ENCODE measurements around the gene NPHP4. TPM values are rescaled to one million over a fixed set of nuclear protein-coding genes. Genes with fewer than 3 reads are reported as not detected.

Gene NPHP4
- total RNA-seq, 6 experiments from 2014 or later, result 1.5 to 6.0 (median 2.0) TPM

DNA sequence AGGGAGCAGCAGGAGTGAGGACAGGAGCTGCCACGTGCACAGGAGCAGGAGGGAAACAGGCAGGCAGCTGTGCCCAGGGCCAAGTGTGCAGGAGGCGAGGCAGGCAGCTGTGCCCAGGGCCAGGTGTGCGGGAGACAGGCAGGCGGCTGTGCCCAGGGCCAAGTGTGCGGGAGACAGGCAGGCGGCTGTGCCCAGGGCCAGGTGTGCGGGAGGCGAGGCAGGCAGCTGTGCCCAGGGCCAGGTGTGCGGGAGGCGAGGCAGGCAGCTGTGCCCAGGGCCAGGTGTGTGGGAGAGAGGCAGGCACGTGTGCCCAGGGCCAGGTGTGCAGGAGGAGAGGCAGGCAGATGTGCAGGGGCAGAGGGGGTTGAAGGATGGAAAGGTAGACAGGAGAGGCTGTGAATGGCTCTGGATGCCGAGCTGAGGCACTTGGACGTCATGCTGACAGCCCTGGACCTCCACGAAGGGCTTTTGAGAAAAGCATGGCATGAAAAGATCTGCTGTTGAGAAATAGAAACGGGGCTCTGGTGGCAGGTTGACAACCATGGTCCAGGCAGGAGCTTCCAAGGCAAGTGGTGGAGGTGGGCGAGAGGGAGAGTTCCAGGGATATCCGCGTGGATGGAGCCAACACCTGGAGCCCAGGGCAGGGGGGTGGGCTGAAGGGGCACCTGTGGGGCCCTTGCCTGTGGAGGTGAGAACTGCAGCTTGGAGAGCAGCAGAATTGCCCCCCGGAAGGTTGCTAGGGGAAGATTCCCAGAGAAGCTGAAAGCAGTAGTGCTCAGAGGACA is 19.1 kb upstream of the NPHP4 start:
- TF ChIP-seq, protein P1, sequence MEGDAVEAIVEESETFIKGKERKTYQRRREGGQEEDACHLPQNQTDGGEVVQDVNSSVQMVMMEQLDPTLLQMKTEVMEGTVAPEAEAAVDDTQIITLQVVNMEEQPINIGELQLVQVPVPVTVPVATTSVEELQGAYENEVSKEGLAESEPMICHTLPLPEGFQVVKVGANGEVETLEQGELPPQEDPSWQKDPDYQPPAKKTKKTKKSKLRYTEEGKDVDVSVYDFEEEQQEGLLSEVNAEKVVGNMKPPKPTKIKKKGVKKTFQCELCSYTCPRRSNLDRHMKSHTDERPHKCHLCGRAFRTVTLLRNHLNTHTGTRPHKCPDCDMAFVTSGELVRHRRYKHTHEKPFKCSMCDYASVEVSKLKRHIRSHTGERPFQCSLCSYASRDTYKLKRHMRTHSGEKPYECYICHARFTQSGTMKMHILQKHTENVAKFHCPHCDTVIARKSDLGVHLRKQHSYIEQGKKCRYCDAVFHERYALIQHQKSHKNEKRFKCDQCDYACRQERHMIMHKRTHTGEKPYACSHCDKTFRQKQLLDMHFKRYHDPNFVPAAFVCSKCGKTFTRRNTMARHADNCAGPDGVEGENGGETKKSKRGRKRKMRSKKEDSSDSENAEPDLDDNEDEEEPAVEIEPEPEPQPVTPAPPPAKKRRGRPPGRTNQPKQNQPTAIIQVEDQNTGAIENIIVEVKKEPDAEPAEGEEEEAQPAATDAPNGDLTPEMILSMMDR (IDR thresholded peaks at IDR 0.05), result no peak
- TF ChIP-seq POLR2A (IDR thresholded peaks at IDR 0.05), result no peak
- Histone ChIP-seq H3K4me3 (no peak overlapping the region), H3K9me3 (no peaks in the 10 kb centered on the region), H3K27me3 (no peaks in the 10 kb centered on the region), H3K36me3 (no peaks in the 10 kb centered on the region), H3K27ac (no peak overlapping the region), H3K4me1 (no peaks in the 10 kb centered on the region)
- no peak for ATAC-seq
- 72% methylated on average over 8 of the region's 19 CpGs for WGBS (ENCODE audit: insufficient coverage, low coverage, low lambda C conversion rate, missing lambda C conversion rate)
- intact Hi-C loops (cut with DNase I), result no loop called here
- DNase-seq, result peak in 1 of 3 donors; percentile 36

DNA sequence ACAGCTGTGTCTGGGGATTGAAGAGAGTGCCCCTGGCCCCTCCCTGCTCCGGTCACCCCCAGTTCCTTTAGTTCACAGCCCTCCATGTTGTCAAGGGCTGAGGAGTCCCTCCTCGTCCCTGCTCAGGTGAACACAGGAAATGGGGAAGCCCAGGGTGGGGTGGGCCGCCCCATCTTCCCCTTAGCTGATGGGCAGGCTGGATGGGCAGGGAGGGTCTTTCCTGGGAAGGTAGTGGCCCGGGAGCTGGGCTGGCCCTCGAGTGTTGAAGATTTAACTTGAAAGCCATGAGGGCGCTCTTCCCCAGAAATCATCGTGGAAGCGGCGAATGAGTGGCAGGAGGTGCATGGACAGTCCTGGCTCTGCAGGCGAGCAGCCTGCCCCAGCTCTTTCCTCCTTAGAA is 18.3 kb upstream of the NPHP4 start:
- ATAC-seq (no peak), DNase-seq (peak in 1 of 3 donors; percentile 6)
- Histone ChIP-seq H3K27me3 (no peaks in the 10 kb centered on the region), H3K36me3 (no peaks in the 10 kb centered on the region), H3K27ac (no peak overlapping the region), H3K9me3 (no peaks in the 10 kb centered on the region), H3K4me3 (no peak overlapping the region), H3K4me1 (no peaks in the 10 kb centered on the region)
- WGBS (ENCODE audit: insufficient coverage, low coverage, low lambda C conversion rate, missing lambda C conversion rate), result 64% methylated on average over 8 of the region's 10 CpGs
- intact Hi-C loops (cut with DNase I), result no loop called here
- TF ChIP-seq POLR2A (IDR thresholded peaks at IDR 0.05), result no peak
- TF ChIP-seq, protein P1 (IDR thresholded peaks at IDR 0.05), result no peak

- Histone ChIP-seq H3K36me3 (no peaks in the 10 kb centered on the region), H3K4me1 (no peaks in the 10 kb centered on the region), H3K27me3 (no peaks in the 10 kb centered on the region), H3K4me3 (no peak overlapping the region), H3K27ac (no peak overlapping the region), H3K9me3 (no peaks in the 10 kb centered on the region)
- whole genome bisulfite sequencing (ENCODE audit: insufficient coverage, low coverage, low lambda C conversion rate, missing lambda C conversion rate), result 70% methylated on average over 13 of the region's 23 CpGs
- no peak for DNase-seq
- intact Hi-C loops (cut with DNase I), result no loop called here
- ATAC-seq, result peak in 1 of 4 donors; percentile 13
- no peak for TF ChIP-seq POLR2A (IDR thresholded peaks at IDR 0.05)
- TF ChIP-seq, protein P1 (IDR thresholded peaks at IDR 0.05), result no peak
Measured at GRCh38 chr1:6009120-6010040, 17.2 kb upstream of the NPHP4 start.

DNA sequence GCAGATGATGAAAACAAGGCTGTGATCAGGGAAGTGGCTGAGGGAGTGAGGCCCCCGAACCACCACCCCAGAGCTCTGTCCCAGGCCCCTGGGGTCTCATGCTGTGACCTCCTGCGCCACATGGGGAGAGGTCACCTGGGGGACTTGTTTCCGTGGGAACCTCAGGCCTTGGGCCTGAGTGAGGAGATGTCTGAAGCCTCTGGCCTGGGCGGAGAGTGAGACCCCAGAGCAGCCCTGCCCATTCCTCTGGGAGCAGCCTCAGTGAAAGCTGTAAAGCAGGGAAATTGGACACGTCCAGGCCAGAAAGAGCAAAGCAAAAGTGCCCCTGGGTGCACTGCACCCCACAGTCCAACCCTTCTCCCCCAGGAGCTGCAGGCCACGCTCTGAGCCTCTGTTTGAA is 16.5 kb upstream of the NPHP4 start:
- WGBS (ENCODE audit: insufficient coverage, low coverage, low lambda C conversion rate, missing lambda C conversion rate), result no CpG with 5 or more reads among the region's 6 CpGs
- no peaks in the 10 kb centered on the region for H3K9me3 ChIP-seq
- H3K27me3 ChIP-seq, result no peaks in the 10 kb centered on the region
- intact Hi-C loops (cut with DNase I), result no loop called here
- H3K4me1 ChIP-seq, result no peaks in the 10 kb centered on the region
- DNase-seq, result no peak
- no peaks in the 10 kb centered on the region for H3K36me3 ChIP-seq
- H3K27ac ChIP-seq, result no peak overlapping the region
- ATAC-seq, result no peak
- no peak overlapping the region for H3K4me3 ChIP-seq
- TF ChIP-seq, protein P1 (IDR thresholded peaks at IDR 0.05), result no peak
- TF ChIP-seq POLR2A (IDR thresholded peaks at IDR 0.05), result no peak

Data from right lobe of liver (tissue), 6 donors.